Suprapubic skin (tissue), 3 donors: ENCODE measurements around the gene ZFR.
"Not testable (repeated sequence)": the region's sequence is repeated elsewhere in the genome, so short reads cannot be mapped to it uniquely, and the experiment has no call there.

ENCODE experiments used
- POLR2A ChIP-seq, 2 donors: fragments of 450-650 bp; IDR thresholded peaks; one replicate each; pipeline ENCODE4 v1.6.1; 2017; ENCODE audit warnings: antibody characterized with exemption in 2 of 2, mild to moderate bottlenecking in 2 of 2, moderate library complexity in 2 of 2
- TF ChIP-seq, protein P1 (sequence below), 2 donors: fragments of 200-600 bp in 1 of 2; fragments of 450-650 bp in 1 of 2; sonication (generic) in 1 of 2; IDR thresholded peaks; one replicate each; pipeline ENCODE4 v1.5.1; 2016 to 2019; ENCODE audit warnings: antibody characterized with exemption in 2 of 2, mild to moderate bottlenecking in 1 of 2, moderate library complexity in 1 of 2

DNA sequence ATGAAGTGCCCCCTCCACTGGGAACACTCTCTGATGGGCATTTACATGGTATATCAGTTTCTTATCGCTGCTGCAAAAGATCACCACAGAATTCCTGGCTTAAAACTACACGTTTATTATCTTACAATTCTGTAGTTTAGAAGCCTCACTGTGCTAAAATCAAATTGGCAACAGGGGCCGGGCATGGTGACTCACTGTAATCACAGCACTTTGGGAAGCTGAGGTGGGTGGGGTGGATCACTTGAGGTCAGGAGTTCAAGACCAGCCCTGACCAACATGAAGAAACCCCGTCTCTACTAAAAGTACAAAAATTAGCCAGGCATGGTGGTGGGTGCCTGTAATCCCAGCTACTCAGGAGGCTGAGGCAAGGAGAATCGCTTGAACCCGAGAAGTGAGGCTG is 7.8 kb upstream of the ZFR start:
- TF ChIP-seq, protein P1, sequence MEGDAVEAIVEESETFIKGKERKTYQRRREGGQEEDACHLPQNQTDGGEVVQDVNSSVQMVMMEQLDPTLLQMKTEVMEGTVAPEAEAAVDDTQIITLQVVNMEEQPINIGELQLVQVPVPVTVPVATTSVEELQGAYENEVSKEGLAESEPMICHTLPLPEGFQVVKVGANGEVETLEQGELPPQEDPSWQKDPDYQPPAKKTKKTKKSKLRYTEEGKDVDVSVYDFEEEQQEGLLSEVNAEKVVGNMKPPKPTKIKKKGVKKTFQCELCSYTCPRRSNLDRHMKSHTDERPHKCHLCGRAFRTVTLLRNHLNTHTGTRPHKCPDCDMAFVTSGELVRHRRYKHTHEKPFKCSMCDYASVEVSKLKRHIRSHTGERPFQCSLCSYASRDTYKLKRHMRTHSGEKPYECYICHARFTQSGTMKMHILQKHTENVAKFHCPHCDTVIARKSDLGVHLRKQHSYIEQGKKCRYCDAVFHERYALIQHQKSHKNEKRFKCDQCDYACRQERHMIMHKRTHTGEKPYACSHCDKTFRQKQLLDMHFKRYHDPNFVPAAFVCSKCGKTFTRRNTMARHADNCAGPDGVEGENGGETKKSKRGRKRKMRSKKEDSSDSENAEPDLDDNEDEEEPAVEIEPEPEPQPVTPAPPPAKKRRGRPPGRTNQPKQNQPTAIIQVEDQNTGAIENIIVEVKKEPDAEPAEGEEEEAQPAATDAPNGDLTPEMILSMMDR (IDR thresholded peaks at IDR 0.05): not testable (repeated sequence)
- not testable (repeated sequence) for TF ChIP-seq POLR2A (IDR thresholded peaks at IDR 0.05)
